HPDE6-E6E7 (cell line): ENCODE data around the gene CNNM4.

Experiments used
- DNase-seq: peaks from one replicate; pipeline ENCODE4 v3.0.0; 2011; ENCODE audit warnings: missing footprints; ENCODE audit errors: extremely low spot score

CNNM4 gene

DNA sequence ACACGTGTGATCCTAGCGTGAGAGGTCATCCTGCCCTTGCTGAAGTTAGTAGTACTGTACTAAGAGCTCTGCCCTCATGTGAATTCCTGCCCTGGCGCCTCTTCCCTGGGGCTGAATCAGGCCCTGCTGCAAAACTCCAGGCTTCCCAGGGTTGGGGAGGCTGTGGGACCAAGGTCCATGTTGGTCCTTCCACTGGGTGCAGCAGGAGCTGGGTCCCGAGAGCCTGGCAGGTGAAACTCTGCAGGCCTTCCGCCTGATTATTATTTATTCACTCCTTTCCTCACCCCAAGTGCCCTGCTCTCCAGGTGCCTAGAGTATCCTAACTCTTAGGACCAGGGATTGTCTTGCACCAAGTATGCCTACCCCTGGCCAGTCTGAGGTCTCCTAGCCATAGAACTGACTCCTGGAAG, 50.1 kb downstream of the CNNM4 start:
- no peak for DNase-seq

DNA sequence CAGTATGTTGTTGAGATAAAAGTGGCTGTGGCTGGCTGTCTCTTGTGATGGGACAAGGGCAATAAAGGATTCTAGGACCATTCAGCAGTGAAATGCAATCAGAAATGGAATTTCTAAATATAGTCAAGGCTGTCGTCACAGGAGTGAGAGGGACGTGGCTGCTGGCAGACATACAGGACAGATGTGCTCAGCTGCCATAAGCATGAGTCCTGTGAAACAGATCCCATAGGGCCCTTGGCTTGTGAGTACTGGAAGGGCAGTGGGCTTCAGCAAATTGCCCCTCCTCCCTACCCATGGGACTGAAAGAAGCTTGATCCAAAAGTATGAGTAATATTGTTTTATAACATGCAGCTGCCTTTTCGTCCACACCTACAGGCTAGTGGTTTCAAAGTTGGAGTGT, 51.2 kb downstream of the CNNM4 start:
- no peak for DNase-seq

DNA sequence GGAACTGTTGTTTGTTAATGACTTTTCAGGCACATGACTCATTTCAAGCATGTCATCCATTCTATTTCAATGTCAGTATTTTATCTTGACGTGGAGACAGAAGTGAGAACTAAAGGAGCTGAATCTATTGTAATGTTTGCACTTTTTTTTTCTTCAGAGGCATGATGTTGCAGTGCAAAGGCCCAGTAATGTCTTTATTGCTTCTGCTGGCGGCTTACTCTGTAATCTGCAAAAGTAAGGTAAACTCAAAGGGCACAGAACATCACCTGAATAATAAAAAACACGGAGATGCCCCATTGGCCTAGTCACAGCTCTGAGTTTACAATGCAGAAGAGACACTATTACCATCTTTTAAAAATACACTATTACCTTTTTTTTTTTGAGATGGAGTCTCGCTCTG, 53.0 kb downstream of the CNNM4 start:
- DNase-seq, result no peak

DNA sequence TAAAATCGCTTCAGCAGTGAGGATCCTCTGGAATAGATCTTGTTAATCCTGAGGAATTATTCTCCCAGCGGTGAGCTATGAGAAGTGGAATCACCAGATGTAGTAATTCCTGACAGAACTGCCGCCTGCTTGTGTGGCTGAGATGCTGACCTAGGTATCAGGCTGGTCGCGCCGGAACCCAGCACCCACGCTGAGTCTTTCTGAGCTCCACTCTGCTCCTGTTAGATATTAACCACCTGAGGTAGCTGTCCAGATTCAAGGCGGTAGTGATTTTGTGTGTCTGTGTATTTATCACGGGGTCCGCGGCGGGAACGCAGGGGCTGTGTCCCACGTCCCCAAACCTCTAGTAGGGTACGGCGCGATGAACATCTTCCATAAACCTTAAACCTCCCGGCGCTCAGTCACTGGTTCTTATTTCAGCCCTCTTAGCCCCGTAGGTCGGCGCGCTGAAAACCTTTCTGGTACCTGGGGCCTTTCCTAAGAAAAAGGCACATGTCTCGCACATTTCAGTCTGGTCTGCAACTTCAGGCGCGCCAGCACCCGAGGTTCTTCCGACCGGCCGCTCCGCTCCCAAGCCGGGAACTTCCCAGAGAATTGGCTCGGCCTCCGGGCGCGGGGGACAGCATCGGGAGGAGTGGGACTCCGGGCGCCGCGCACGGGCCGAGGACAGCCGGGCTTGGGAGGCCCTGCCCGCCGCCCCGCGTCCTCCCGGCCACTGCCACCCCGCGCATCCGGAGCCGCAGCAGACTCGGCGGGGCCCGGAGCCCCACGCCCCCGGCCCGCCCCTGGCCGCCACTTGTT, 54.8 kb downstream of the CNNM4 start:
- DNase-seq, result peak; percentile 48

DNA sequence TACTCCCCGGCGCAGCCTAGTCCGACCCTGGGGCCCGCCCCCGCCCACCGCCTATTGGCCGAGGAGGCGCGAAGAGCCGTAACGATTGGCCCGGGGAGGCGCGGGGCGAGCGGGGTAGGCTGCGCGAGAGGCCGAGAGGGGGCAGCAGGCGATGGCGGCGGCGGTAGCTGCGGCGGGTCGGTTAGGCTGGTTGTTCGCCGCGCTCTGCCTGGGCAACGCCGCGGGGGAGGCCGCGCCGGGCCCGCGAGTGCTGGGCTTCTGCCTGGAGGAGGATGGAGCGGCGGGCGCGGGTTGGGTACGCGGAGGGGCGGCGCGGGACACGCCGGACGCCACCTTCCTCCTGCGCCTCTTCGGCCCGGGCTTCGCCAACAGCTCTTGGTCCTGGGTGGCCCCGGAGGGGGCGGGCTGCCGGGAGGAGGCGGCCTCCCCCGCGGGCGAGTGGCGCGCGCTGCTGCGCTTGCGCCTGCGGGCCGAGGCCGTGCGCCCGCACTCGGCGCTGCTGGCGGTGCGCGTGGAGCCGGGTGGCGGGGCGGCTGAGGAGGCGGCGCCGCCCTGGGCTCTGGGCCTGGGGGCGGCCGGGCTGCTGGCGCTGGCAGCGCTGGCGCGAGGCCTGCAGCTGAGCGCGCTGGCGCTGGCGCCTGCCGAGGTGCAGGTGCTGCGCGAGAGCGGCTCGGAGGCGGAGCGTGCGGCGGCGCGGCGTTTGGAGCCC, 55.6 kb downstream of the CNNM4 start, which contains the start of gene CNNM3:
Gene CNNM3 (plus strand): TSS at position 142 of the 709 bp plus-strand sequence. CDS start 10 bp downstream, at position 152.
- DNase-seq, result peak; percentile 98

DNA sequence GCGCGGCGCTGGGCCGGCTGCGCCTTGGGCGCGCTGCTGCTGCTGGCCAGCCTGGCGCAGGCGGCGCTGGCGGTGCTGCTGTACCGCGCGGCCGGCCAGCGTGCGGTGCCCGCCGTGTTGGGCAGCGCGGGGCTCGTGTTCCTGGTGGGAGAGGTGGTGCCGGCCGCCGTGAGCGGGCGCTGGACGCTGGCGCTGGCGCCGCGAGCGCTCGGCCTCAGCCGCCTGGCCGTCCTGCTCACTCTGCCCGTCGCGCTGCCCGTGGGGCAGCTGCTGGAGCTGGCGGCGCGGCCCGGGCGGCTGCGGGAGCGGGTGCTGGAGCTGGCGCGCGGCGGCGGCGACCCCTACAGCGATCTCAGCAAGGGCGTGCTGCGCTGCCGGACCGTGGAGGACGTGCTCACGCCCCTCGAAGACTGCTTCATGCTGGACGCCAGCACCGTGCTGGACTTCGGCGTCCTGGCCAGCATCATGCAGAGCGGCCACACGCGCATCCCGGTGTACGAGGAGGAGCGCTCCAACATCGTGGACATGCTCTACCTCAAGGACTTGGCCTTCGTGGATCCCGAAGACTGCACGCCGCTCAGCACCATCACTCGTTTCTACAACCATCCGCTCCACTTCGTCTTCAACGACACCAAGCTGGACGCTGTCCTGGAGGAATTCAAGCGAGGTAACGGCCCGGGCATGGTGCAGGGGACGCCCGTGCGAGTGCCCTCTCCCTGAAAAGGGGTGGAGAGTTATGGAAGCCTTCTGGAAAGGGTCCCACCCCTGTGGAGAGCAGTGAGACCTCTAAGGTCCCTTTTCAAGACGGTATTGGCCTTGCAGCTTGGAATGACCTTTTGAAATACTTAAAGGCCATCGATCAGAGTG, 56.4 kb downstream of the CNNM4 start:
- no peak for DNase-seq

DNA sequence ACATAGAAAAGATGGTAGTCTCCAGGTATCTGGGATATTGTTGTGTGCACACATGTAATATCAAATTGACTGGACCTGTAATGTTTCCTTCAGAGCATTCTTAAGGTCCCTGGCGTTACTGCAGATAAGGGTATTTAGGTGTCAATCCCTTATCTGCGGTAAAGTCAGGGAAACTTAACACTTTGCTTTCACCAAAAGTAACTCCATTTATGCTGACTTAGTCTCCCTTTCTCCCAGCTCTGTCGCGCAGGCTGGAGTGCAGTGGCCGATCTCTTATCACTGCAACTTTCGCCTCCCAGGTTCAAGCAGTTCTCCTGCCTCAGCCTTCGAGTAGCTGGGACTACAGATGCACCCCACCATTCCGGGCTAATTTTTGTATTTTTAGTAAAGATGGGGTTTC, 57.2 kb downstream of the CNNM4 start:
- no peak for DNase-seq

DNA sequence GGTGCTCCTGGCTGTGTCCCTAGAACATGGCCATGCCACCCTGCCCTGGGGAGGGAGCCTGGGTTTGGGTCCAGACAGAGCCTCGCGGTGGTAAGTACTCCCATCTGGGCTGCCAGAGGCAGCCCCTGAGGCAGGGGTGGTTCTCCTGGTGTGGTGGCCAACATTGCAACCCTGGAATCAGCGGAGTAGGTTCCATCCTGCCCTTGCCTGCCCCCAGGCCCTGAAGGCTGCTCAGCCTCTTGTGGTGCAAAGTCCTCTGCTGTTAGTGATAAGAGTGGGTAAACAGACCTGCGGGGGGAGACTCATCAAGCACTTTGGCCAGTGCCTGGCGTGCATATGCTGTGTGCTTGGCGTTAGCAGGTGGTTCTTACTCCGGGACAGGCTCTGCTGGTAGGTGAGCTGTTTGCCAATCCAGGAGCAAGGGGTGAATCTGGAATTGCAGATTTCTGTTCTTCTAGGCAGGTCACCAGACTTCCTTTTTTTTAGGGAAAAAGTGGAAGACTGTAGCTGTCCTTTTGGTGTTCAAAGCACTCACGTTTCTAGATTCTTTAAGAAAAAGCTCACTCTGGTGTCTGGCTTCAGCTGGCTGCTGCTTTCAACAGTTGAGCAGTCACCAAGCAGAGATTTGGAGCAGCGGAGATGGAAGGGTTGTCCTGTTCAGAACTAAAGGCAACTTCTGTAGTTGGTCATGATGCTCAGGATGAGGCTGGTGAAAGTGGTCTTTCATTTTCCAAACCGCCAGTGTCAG, 58.6 kb downstream of the CNNM4 start:
- DNase-seq, result no peak

DNA sequence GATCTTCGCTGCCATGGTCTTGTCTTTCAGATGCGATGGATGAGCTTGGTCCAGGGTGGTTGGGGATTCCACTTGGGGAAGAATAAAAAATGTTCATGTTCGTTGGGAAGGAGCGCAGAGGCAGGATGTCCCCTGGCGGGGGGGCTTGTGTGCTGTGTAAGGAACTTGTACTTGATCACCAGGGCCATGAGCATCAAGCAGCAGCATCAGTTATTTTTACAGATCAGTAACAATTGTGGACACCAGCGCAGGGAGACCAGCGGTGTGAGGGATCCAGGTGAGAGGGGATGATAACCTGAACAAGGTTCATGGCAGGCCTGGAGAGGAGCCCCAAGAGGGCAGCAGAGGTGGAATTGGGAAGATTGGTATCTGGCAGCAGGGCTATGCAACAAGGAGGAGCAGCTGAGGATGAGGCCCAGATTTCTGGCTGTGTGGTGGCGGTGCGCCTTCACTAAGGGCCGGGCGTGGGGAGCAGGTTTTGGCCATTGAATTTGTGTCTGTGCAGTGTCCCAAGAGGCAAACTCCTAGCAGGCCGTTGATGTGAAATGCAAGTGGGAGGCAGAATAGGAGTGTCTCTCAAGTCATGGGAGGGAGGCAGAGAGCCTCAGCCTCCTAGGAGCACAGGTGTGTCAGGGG, 59.3 kb downstream of the CNNM4 start:
- no peak for DNase-seq

DNA sequence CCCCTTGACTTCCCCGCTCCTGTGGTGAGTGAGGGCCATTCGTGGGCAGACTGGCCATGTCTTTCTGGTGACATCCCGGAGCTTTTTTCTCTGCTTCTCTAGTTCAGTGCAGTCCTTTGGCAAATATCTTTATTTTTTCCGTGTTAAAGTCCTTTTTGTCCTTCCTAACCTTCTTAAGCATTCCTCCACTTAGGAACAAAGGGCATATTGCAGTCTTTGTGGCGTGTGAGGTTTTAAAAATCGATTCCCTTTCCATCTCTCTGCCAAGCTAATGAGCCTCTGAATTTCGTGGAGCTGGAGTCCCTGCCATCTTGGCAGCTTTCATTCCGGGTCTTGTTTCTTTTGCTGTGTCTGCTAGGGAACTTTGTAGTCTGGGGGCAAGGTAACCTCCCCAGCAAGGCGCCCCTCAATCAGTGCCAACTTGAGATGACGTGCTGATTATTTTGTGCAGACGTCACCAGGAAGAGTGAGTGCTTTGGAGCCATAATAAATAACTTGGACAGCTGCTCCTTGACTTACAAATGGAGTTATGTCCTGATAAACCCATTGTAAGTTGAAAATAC, 60.5 kb downstream of the CNNM4 start:
- no peak for DNase-seq

DNA sequence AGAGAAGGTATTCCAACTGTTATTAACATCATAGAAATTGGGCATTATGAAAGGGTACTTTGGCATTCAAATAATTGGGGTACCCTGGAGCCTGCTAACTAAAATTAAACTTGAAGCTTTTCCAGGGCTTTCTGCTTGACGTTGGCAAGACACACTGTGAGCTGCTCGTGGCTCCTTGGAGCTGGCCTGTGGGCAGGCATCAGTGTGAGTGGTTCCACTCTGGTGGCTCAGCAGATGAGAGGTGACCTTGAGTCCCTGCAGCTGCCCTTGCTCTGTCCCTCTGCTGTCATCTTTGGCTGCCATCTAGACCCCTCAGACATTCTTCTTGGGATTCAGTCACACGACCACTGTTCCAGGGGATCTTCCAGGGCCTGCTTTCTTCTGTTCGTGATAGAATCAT, 62.1 kb downstream of the CNNM4 start:
- no peak for DNase-seq

DNA sequence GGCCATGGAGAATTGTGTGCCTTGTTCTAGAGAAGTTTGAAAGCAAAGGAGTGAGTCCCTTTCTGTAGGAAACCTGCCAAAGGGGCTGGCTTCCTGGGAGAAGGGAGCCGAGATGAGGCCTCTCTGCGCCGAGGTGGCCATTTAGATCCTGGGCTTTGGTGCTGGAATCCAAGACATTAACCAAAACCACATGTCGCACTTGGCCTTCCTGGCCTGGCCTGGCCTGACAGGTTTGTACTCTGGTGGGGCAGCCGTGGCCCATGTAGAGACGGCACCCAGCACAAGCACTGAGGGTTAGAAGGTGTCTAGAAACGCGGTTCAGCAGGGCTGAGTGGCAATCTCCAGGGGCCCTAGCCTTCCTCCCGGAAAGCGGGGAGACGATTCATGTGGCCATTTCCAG, 62.5 kb downstream of the CNNM4 start:
- DNase-seq, result no peak

DNA sequence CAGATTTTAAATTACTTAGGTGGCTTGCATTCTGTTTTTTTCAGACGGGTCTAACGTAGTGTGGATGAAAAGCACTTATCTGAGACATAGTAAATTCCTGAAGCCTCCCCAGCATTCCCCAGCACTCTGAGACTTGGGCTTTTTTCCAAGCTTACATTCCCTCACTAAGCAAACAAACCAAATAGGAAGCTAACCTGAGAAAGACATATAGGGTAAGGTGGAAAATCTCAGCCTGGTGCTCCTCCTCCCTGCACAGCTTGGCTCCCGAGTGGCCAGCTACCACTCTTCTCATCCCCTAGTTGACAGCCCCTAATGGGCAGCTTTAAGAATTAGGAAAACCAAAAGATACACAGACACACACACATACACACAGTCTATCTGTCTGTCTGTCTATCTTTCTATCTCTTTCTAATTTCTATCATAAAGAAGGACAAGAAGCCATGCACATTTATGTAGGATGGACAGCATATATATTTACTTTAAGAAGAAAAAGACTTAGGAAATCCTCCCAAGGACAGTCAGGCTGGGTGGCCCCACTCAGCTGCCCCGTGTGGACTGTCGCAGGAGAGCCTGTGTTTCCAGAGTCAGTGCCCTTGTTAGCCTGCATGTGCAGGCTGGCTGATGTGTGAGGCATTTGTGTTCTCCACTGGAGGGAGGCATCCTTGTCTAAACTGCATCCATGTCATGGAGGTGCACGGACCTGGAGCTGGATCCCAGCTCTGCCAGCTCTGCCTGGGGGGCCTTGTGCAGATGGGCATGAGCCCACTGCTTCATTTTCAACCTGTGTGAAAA, 63.6 kb downstream of the CNNM4 start:
- DNase-seq, result no peak

DNA sequence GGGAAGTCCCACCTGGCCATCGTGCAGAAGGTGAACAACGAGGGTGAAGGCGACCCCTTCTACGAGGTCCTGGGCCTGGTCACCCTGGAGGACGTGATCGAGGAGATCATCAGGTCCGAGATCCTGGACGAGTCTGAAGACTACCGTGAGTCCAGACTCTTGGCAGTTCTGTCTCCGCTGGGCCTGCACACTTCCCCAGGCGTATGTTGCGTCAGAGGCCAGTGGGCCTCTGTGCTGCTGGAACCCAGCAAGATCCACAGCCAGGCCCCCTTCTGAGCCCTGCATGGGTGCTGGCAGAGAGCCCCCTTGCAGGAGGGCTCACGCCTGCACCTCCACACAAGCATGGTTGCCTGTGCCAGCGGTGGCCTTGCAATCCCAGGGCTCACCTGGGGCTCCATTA, 64.4 kb downstream of the CNNM4 start:
- no peak for DNase-seq

DNA sequence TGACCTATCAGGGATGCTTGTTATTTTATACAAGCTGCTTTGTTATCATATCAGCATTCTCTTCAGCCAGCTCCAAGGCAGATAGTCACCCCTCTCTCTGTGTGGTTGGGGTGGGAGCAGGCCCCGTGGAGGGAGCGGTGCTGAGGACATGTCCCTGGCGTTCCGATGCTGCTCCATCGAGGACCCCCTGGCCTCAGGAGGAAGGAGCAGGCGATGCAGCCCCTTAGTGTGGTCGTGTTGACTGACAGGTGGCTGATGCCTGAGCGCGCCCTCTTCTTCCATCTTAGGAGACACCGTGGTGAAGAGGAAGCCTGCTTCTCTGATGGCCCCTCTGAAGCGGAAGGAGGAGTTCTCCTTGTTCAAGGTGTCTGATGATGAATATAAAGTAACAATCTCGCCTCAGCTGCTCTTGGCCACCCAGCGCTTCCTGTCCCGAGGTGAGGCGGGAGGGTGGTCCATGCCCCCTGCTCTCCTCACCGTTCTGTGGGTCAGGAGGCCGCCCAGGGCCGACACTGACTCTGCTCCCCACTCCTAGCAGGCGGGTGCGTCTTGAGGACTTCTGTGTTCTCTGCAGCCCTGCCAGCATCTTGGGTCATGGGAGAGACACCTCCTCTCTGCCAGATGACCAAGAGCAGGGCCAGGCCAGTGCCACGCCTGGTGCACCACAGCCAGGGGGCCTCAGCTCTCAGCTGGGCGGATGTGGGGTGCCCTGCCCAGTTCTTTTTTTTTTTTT, 66.0 kb downstream of the CNNM4 start:
- no peak for DNase-seq

DNA sequence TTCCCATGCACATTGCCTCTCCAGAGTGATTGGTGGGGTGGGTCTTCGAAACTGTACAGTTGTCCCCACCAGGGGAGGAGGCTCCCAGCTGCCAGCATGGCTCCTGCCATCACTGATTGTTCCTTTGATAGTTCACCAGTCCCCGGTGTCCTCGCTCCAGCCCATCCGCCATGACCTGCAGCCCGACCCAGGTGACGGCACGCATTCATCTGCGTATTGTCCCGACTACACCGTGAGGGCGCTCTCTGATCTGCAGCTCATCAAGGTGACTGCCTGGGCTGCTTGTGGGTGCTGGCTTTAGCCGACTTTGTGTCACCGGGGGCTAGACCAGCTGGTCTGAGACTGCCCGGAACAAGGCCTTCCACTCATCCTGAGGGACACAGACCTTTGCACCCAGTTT, 67.7 kb downstream of the CNNM4 start:
- DNase-seq, result no peak

DNA sequence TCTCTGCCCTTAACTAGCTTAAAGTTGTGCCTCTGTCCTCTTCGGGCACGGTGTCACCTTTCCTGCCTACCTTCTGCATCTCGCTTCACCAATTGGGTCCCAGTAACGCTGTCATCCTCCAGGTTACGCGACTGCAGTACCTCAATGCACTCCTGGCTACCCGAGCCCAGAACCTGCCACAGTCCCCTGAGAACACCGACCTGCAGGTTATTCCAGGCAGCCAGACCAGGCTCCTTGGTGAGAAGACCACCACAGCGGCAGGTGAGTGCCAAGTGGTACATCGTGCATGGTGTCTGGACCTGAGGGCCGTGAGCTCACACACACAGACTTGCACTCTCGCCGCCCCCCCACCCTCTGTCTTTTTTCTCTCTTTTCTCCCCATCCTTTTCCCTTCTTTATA, 68.2 kb downstream of the CNNM4 start:
- no peak for DNase-seq

DNA sequence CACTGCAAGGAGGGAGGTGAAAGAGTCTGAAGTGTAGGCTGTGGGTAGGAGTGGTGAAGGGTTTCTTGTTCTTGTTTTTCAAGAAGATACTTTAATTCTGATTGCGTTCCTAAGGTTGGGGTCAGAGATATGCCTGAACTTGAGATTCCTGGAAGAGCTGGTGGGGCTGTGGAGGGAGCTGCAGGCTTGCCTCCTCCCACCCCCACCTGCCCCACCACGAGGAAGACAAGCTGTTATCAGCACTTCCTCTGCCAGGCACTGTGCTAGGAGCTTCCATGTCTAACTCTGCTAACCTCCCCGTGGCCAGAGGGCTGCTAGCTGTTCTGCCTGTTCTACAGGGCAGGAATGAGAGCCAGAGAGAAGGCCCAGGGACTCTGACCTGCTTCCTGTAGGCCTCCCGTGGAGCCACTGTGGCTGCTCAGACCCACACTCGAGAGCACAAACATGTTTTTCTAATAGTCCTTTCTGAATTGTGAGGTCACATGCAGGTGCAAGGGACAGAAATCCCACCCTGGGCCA, 69.4 kb downstream of the CNNM4 start:
- DNase-seq, result no peak

DNA sequence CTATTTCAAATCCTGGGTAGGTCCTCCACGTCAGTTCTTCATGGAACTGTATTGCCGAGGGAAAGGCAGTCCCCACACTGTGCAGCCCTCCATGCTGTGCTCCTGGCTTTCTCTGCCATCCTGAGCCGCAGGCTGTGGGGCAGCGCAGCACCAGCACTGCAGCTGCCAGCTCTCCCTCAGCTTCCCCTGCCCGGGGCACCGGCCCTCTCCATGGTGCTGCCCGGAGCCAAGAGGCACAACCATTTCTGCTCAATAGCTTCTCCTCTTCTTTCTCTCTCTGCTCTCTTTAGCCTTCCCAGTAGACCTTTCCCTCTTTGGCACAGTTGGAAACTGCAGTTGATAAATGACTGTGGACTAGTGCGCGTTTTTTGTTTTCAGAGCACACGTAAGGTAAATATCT, 71.0 kb downstream of the CNNM4 start:
- no peak for DNase-seq
